MM.1S (cell line): ENCODE data around the gene SEC24B.

Experiments used
- DNase-seq: peaks from one replicate; pipeline ENCODE4 v3.0.0-alpha.2; 2015
- H2AFZ ChIP-seq: fragments of 300-600 bp; sonication (generic); 2 replicates; pipeline ENCODE4 v1.6.0; 2016; ENCODE audit warnings: antibody characterized with exemption, low read length
- H3F3A ChIP-seq: fragments of 300-600 bp; sonication (generic); 2 replicates; pipeline ENCODE4 v1.6.1; 2016; ENCODE audit warnings: mild to moderate bottlenecking, antibody characterized with exemption, low read length, moderate library complexity, mixed read lengths; ENCODE audit not compliant: insufficient read depth
- H3K27ac ChIP-seq: fragments of 300-600 bp; sonication (generic); 2 replicates; pipeline ENCODE4 v1.5.1; 2016; ENCODE audit warnings: mild to moderate bottlenecking, low read length
- H3K27me3 ChIP-seq: fragments of 300-600 bp; sonication (generic); replicated peaks from 2 replicates; pipeline ENCODE4 v1.6.0; 2016; ENCODE audit warnings: low read length; ENCODE audit not compliant: insufficient read depth
- H3K36me3 ChIP-seq: fragments of 300-600 bp; sonication (generic); replicated peaks from 2 replicates; pipeline ENCODE4 v1.6.1; 2016; ENCODE audit warnings: mild to moderate bottlenecking, low read length, mixed read lengths; ENCODE audit not compliant: insufficient read depth
- H3K4me1 ChIP-seq: fragments of 300-600 bp; sonication (generic); 2 replicates; pipeline ENCODE4 v1.6.1; 2016; ENCODE audit warnings: low read length, mixed read lengths
- H3K4me2 ChIP-seq: fragments of 300-600 bp; sonication (generic); 2 replicates; pipeline ENCODE4 v1.6.0; 2016; ENCODE audit warnings: low read depth, low read length
- H3K4me3 ChIP-seq: fragments of 300-600 bp; sonication (generic); 2 replicates; pipeline ENCODE4 v1.5.1; 2016; ENCODE audit warnings: low read length, mixed read lengths
- H3K79me2 ChIP-seq: fragments of 300-600 bp; sonication (generic); 2 replicates; pipeline ENCODE4 v1.6.1; 2016; ENCODE audit warnings: mixed run types, low read length, mixed read lengths
- H3K9ac ChIP-seq: fragments of 300-600 bp; sonication (generic); 2 replicates; pipeline ENCODE4 v1.6.1; 2016; ENCODE audit warnings: low read length, mixed read lengths
- H3K9me2 ChIP-seq: fragments of 300-600 bp; sonication (generic); replicated peaks from 2 replicates; pipeline ENCODE4 v1.6.1; 2016; ENCODE audit warnings: mild to moderate bottlenecking, low read length, mixed read lengths; ENCODE audit not compliant: insufficient read depth
- H3K9me3 ChIP-seq: fragments of 300-600 bp; sonication (generic); replicated peaks from 2 replicates; pipeline ENCODE4 v1.6.1; 2016; ENCODE audit warnings: mild to moderate bottlenecking, low read length, mixed read lengths; ENCODE audit not compliant: insufficient read depth
- H4K20me1 ChIP-seq: fragments of 300-600 bp; sonication (generic); 2 replicates; pipeline ENCODE4 v1.6.1; 2016; ENCODE audit warnings: mild to moderate bottlenecking, low read length, moderate library complexity, mixed read lengths; ENCODE audit not compliant: insufficient read depth
- EZH2 ChIP-seq: fragments of 300-600 bp; sonication (generic); optimal IDR thresholded peaks from 2 replicates; pipeline ENCODE3; 2017; ENCODE audit warnings: low read depth, mild to moderate bottlenecking, antibody characterized with exemption, low read length, mixed read lengths
- EZH2phosphoT487 ChIP-seq: fragments of 300-600 bp; sonication (generic); IDR thresholded peaks from 2 replicates; pipeline ENCODE4 v1.6.1; 2018; ENCODE audit warnings: antibody characterized with exemption, low read length
- TF ChIP-seq, protein P1 (sequence below): fragments of 300-600 bp; sonication (generic); IDR thresholded peaks from 2 replicates; pipeline ENCODE4 v1.5.1; 2016; ENCODE audit warnings: antibody characterized with exemption, low read length, mixed read lengths

SEC24B gene

DNA sequence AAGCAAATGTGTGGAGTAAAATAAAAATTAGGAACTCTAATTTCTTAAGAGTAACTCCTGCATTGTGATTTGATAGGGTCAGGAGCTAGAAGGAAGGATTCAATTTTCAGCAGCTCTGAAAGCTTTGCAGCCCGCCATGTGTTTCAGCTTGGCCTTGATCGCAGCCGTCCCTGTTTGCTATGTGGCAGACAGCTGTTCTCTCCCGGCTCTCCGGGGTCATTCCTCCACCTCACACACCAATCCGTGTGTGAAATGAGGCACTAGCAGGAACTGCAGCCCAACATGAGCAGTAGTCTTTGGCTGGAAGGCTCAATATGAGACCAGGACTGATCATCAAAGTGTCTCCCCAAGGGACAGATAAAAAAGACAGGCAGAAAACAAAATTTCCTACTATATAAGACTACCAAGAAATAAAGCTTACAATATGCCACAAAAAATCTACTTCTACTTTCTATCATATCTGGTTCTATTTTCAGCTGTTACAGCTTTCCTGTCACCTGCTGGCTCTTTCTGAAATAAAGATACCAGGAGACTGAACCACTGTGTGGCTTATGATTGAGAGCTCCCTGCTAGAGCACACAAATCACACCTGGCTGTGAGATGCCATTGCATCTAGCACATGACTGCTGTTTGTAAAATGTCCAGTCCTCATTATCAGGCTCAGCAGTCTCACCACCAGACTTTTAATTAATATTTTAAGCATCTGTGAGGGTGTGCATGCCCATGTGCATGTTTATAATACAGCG lies 44.1 kb upstream of the SEC24B start:
- Histone ChIP-seq H3K4me2 (peak overlapping the region; percentile 82), H4K20me1 (no peaks in the 10 kb centered on the region), H3K27me3 (no peaks in the 10 kb centered on the region), H3F3A (peaks cover 28% of the 10 kb centered on the region), H3K4me1 (peaks cover 36% of the 10 kb centered on the region), H3K36me3 (no peaks in the 10 kb centered on the region), H3K79me2 (no peaks in the 10 kb centered on the region), H3K9me2 (no peaks in the 10 kb centered on the region), H3K27ac (peak overlapping the region; percentile 89), H3K4me3 (peak overlapping the region; percentile 50), H3K9ac (peak overlapping the region; percentile 52), H3K9me3 (no peaks in the 10 kb centered on the region), H2AFZ (peak overlapping the region; percentile 25)
- peak; percentile 86 for DNase-seq
- TF ChIP-seq EZH2, result no peak
- TF ChIP-seq EZH2phosphoT487, result no peak
- TF ChIP-seq, protein P1, sequence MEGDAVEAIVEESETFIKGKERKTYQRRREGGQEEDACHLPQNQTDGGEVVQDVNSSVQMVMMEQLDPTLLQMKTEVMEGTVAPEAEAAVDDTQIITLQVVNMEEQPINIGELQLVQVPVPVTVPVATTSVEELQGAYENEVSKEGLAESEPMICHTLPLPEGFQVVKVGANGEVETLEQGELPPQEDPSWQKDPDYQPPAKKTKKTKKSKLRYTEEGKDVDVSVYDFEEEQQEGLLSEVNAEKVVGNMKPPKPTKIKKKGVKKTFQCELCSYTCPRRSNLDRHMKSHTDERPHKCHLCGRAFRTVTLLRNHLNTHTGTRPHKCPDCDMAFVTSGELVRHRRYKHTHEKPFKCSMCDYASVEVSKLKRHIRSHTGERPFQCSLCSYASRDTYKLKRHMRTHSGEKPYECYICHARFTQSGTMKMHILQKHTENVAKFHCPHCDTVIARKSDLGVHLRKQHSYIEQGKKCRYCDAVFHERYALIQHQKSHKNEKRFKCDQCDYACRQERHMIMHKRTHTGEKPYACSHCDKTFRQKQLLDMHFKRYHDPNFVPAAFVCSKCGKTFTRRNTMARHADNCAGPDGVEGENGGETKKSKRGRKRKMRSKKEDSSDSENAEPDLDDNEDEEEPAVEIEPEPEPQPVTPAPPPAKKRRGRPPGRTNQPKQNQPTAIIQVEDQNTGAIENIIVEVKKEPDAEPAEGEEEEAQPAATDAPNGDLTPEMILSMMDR, result no peak; the same call in 1 of the 2 replicates

DNA sequence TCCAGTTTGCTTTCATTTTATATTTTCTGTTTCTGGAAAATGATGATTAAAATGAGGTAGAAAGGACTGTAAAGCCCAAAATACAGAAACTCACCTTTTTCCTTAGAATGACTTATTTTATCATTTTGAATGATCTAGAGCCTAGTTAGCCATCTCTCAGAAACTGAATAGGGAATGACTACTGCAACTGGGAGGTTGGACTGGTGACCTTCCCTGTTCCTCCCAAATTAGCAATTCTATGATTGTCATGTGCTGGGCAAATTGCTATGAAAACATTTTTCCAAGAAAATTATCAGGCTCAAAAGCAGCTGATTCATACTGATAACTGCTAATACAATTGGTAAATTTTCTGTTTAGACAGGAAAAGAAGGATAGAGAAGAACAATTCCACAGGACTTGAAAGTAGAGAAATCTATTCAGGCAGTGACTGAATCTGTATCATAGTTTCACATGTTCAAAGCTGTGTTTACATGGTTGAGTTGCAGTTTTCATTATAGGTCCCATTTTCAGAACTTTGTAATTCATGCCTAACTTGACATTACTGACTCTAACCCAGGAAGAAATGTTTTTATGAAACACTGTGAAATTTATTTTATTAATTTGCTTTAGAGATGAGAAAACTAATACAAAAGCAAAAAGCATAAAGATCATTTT lies 43.4 kb upstream of the SEC24B start:
- H2AFZ ChIP-seq, result peak overlapping the region; percentile 27
- H3K36me3 ChIP-seq, result no peaks in the 10 kb centered on the region
- peak overlapping the region; percentile 82 for H3K4me2 ChIP-seq
- H3K27ac ChIP-seq, result peak overlapping the region; percentile 89
- H3F3A ChIP-seq, result peaks cover 28% of the 10 kb centered on the region
- H3K4me1 ChIP-seq, result peaks cover 36% of the 10 kb centered on the region
- peak; percentile 41 for DNase-seq
- H3K27me3 ChIP-seq, result no peaks in the 10 kb centered on the region
- peak overlapping the region; percentile 52 for H3K9ac ChIP-seq
- H3K79me2 ChIP-seq, result no peaks in the 10 kb centered on the region
- TF ChIP-seq EZH2 (no peak), EZH2phosphoT487 (no peak)
- TF ChIP-seq, protein P1, result no peak
- H3K4me3 ChIP-seq, result peak overlapping the region; percentile 50
- H3K9me2 ChIP-seq, result no peaks in the 10 kb centered on the region
- H4K20me1 ChIP-seq, result no peaks in the 10 kb centered on the region
- no peaks in the 10 kb centered on the region for H3K9me3 ChIP-seq

GRCh38 chr4:109395694-109396093 lies 37.9 kb upstream of the SEC24B start:
- Histone ChIP-seq H3K79me2 (no peaks in the 10 kb centered on the region), H3K9me2 (no peaks in the 10 kb centered on the region), H3K27me3 (no peaks in the 10 kb centered on the region), H2AFZ (no peak overlapping the region), H3K4me3 (no peak overlapping the region), H3K27ac (no peak overlapping the region), H3K36me3 (no peaks in the 10 kb centered on the region), H3K9ac (no peak overlapping the region), H3K9me3 (no peaks in the 10 kb centered on the region), H3F3A (peaks cover 1% of the 10 kb centered on the region; the same call in 1 of the 2 replicates), H4K20me1 (no peaks in the 10 kb centered on the region), H3K4me1 (peaks cover 12% of the 10 kb centered on the region), H3K4me2 (no peak overlapping the region)
- TF ChIP-seq, protein P1, result no peak
- no peak for TF ChIP-seq EZH2
- no peak for TF ChIP-seq EZH2phosphoT487
- DNase-seq, result no peak
